GM18907 (cell line): ENCODE data around the gene TSPO.

ENCODE experiments used
- ATAC-seq: cut with Tn5 transposase; IDR thresholded peaks from one replicate; pipeline ENCODE4 v1.9.1; 2021; ENCODE audit warnings: mild to moderate bottlenecking, moderate library complexity; ENCODE audit not compliant: unreplicated experiment

The TSPO gene

DNA sequence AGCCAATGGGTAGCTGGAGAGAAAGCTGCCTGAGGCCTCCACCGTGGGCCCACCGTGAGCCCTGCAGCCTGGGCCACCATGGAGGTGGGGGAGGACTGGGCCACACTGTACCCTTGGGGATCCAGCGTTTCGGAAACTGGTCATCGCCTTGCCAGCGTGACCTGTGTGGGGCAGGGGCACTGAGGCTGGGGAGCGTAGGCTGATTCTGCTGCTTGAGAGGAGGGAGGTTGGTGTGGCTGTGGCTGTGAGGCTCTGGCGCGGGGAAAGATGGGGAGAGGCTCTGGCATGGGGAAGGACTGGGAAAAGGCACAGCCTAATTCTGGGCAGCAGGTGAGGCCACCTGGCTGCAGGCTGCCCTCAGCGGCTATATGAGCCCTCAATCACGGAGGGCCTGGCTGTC lies 48.2 kb downstream of the TSPO start:
- ATAC-seq, result no peak

- no peak for ATAC-seq
Observed at GRCh38 chr22:43200031-43200430, 48.7 kb downstream of the TSPO start.

DNA sequence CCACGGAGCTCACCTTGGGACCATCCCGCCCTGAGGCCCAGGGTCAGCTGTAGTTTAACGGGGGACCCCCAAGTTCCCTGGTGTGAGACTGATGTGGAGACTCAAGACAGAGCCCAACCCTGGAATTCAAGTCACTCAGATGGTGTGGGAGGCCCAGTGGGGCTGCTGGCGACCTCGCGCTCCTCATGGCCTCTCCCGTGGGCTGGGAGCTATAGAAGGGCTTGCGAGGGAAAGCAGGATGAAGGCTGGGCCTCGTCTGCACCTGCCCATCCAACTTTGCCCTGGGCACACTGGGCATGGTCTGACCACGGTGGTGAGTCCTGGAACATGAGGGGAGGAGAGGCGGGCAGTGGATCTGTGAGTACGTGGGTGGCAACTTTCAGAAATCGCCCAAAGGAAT lies 49.2 kb downstream of the TSPO start:
- no peak for ATAC-seq

DNA sequence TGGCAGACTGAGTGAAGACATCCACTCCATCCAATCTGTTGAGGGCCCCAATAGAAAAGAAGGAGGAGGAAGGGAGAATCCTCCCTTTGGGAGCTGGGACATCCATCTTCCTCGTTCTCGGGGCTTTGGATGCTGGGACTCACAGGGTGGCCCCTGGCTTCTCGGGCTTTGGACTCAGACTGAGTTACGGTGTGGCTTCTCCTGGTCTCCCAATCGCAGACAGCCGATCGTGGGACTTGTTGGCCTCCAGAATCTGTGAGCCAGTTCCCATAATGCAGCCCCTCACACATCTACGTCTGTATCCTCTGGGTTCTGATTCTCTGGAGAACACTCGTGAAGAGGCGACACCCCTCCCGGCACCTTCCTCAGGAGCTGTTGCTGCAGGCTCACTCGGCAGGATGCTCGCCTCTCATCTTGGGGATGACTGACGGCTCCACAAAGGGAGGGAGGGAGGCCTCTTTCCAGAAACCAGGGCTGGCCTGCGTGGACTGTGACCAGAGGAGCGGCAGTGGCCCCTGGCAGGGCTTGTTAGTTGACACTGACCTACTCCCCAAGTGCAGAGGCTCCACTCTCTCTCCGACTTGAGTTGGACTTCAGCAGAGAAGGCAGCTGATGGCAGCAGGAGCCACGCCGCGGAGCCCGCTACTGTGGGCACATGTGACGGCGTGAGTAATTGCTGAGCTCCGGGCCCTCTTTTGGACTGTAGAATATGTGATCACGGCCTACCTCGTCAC lies 50.3 kb downstream of the TSPO start:
- ATAC-seq, result no peak

- no peak for ATAC-seq
Observed at GRCh38 chr22:43202326-43202725, 51.0 kb downstream of the TSPO start.

DNA sequence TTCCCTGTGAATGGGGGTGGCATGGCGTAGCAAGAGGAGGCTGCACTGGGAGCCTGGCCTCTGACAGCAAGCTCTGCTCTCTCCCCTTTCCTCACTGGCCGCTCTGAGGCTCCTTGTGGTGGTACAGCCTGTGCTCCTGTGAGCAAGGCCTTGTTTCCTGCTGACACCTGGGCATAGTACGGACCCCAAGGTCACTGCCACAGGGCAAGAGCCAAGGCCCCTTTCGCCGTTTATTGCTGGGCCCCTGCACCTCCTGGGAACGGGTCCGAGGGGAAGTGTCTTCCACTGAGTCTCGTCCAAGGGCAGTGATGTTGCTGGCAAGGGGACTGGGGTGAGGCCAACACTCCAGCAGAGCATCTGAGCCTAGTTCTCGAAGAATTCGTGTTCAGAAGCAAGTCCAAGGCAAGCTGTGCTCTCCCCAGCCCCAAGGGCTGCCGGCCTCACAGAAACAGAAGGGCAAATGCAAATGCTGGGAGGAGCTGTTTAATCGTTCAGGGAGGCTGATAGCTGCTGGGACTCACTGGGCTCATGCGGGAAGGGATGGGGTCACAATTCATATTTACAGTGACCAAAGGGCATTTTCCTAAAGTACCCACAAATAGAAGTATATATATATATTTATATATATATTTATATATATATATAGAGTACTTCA lies 51.5 kb downstream of the TSPO start:
- ATAC-seq, result no peak

- no peak for ATAC-seq
Observed at GRCh38 chr22:43203471-43203981, 52.2 kb downstream of the TSPO start.

- no peak for ATAC-seq
Observed at GRCh38 chr22:43205261-43205691, 53.9 kb downstream of the TSPO start.

GRCh38 chr22:43205748-43206508 lies 54.6 kb downstream of the TSPO start:
- ATAC-seq, result no peak

- no peak for ATAC-seq
Observed at GRCh38 chr22:43206509-43207161, 55.3 kb downstream of the TSPO start.

DNA sequence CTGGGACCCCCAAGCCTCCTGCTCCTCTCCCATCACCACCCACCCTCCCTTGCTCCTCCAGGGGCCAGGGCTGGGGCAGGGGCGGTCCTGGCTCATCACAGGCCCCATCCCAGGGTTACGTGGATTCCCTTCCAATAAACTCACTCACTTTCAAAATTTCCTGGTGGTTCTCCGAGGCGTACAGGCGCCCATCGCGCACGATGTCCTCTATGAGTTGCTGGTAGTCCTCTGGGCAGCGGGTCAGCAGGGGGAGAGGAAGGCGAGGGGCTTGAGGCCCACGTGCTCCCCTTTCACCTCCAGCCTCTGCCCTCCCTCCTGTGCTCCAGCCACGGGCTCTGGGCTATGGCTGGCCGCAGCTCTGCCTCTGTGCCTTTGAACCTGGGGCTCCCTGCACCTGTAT lies 56.0 kb downstream of the TSPO start:
- ATAC-seq, result no peak

DNA sequence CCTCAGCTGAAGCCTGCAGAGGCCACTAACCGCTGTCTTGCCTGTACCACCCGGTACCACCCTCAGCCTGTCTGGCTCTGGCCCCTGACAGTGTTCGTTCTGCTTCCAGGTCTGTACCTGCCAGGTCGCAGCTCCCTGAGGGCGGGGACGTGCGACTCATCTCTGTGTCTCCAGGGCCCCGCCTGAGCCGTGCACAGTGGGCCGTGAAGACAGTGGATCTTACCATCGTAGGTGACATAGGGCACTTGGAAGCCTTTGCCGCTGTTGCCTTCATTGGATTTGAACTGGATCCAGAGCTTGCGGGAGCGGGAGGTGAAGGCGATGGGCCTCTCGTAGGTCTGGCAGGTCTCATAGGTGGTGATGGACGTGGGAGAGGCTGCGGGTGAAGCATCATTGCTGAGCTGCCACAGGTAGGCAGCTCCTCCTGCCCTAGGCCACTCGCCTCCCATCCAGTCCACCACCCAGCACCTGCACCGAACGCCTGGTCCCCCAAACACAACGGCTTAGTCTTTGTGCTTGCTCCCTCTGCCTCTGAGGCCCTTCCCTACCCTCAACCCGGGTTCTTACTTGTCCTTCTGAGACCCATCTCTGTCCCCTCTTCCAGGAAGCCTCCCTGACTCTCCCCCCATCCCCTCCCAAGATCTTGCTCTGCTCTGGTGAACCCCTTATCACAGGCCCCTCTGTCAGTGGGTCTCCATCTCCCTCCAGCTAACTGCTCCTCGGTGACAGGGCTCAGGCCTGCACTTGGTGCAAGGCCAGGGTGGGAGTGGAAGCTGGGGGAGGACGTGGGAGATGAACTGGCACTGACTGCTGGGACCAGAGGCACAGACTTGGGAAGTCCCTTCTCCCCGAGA lies 56.7 kb downstream of the TSPO start:
- no peak for ATAC-seq

DNA sequence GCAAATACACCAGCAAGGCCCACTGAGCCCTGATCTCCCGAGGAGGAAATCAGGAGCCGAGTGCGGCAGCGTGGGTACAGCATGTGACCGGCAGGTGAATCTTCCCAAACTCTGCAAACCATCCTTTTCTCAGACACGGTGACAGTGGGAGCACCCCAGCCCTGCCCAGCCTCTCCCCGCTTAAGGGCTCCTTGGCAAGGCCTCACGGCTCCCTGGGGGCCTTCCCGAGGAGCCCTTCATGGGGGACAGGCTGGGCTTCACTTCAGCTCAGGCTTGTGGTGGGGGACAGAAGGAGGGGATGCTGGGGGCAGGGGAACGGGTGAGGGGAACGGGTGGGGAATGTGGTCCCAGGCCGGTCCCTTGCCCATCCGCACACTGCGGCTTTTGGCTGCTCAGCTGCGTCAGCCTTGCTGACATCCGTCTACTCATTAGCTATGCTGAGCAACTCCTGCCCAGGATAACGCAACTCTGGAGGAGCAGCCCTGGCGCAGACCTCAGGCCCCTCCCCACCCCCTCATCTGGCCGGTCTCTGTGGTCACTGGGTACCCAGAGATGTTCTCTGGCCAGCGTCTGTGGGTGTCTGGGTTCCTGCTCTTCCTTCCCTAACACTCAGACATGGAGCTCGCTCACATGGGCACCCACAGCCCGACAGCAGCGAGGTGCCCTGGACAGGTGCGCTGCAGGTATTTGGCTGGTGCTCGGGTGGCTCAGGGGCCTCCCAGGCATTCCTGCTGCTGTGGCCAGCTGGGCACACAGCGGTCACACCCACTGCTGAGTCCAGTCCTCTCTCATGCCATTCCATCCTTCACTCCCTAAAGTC lies 57.6 kb downstream of the TSPO start:
- ATAC-seq, result no peak

DNA sequence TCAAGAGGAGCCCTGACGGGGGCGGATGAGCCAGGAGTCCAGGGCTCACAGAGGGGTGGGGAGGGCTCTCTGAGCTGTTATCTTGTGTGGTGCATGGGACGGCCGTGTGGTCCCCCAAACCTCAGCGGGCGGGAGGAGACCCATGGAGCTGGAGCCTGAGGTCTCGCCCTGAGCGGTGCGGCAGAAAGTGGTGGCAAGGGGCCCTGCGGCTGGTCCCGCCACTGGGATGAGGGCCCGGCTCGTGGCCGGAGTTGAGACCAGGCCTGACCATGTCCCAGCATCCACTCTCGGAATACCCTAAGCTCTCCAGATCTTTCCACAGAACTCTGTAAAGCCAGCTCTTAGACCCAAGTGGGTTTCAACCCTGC lies 58.1 kb downstream of the TSPO start:
- no peak for ATAC-seq

DNA sequence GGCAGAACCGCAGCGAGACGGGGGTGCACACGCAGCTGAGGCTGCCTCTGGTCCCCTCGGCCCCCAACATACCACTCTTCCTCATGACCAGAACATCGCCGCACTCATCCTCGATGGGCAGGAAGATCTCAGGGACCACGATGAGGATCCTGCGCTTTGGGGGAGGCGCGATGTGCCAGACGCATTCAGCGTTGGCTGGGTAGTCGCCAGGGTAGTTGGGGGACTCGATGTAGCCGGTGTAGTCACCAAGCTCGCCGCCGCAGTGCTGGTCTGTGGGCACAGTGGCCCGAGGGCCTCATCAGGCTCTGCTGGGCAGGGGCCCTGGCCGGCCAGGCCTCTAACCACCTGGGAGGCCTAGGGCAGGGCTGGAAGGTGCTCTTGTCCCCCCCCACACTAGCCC lies 58.6 kb downstream of the TSPO start:
- ATAC-seq, result no peak

- no peak for ATAC-seq
Observed at GRCh38 chr22:43210631-43211515, 59.5 kb downstream of the TSPO start.

DNA sequence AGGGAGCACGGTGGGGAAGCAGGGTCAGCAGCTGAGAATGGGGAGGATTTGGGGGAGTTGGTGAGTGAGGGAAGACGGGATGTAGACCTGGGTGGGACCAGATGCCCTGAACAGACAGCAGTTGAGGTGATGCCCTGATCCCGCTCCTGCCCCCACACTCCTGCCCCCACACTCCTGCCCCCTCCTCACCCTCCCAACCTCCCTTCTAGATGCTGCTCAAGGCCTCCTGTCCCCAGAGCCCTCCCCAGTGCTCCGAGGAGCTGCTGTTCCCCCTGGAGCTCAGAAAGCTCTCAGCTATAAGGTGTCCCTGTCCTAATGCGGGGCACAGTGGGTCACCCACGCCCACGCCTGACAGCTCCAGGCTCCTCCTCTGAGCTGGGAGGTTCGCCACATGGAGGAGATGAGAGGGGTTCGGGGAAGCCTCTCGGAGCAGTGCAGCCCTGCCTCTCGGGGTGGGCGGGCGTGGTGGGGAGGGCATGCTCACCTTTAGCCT lies 60.6 kb downstream of the TSPO start:
- no peak for ATAC-seq

- no peak for ATAC-seq
Observed at GRCh38 chr22:43212434-43212952, 61.1 kb downstream of the TSPO start.
